ENCODE measurements around the gene INIP.

INIP gene

GRCh38 chr9:112750764-112751055 is 32.8 kb upstream of the INIP start:
- H3K36me3 ChIP-seq (ENCODE audit: insufficient read depth, low read length), result no peaks in the 10 kb centered on the region
- H3F3A ChIP-seq (ENCODE audit: low read depth), result no peaks in the 10 kb centered on the region
- peaks cover 40% of the 10 kb centered on the region for H3K4me1 ChIP-seq (ENCODE audit: insufficient read depth, low read length, poor library complexity, severe bottlenecking)
- no peaks in the 10 kb centered on the region for H3K27me3 ChIP-seq (ENCODE audit: insufficient read depth, low read length, poor library complexity, severe bottlenecking)
- peak overlapping the region; percentile 86 for H3K4me3 ChIP-seq (ENCODE audit: low read length, poor library complexity, severe bottlenecking)
- H3K9me2 ChIP-seq (replicated peaks; ENCODE audit: low read depth, low read length), result no peaks in the 10 kb centered on the region
- H3K79me2 ChIP-seq (ENCODE audit: insufficient read depth, low read length), result no peaks in the 10 kb centered on the region
- H3K9ac ChIP-seq (ENCODE audit: low read depth, low read length, poor library complexity, severe bottlenecking), result peak overlapping the region; percentile 76
- H3K4me2 ChIP-seq (ENCODE audit: low read depth, low read length, poor library complexity, severe bottlenecking), result peak overlapping the region; percentile 86
- H2AFZ ChIP-seq (ENCODE audit: low read length), result peak overlapping the region; percentile 91
- H3K9me3 ChIP-seq (ENCODE audit: insufficient read depth, low read depth, low read length), result no peaks in the 10 kb centered on the region
- H4K20me1 ChIP-seq (ENCODE audit: insufficient read depth, low read length, poor library complexity, severe bottlenecking), result peaks cover 3% of the 10 kb centered on the region
- no peak for TF ChIP-seq EZH2phosphoT487 (IDR thresholded peaks at IDR 0.05; ENCODE audit: borderline replicate concordance)
- no peak for TF ChIP-seq CTCF (conservative IDR thresholded peaks at IDR 0.05; ENCODE audit: low read length)

GRCh38 chr9:112750016-112750763 is 32.3 kb upstream of the INIP start, which contains the start of gene SNX30:
SNX30 (plus strand) TSS chr9:112750760; CDS start chr9:112751002, 242 bp downstream.
- Histone ChIP-seq H3K9me2 (replicated peaks; ENCODE audit: low read depth, low read length) (no peaks in the 10 kb centered on the region), H4K20me1 (ENCODE audit: insufficient read depth, low read length, poor library complexity, severe bottlenecking) (peaks cover 3% of the 10 kb centered on the region), H3K27me3 (ENCODE audit: insufficient read depth, low read length, poor library complexity, severe bottlenecking) (no peaks in the 10 kb centered on the region), H3K4me3 (ENCODE audit: low read length, poor library complexity, severe bottlenecking) (peak within 1 kb of the TSS; percentile 86), H3K9me3 (ENCODE audit: insufficient read depth, low read depth, low read length) (no peaks in the 10 kb centered on the region), H3K9ac (ENCODE audit: low read depth, low read length, poor library complexity, severe bottlenecking) (peak within 1 kb of the TSS; percentile 76), H3F3A (ENCODE audit: low read depth) (no peaks in the 10 kb centered on the region), H3K4me2 (ENCODE audit: low read depth, low read length, poor library complexity, severe bottlenecking) (peak within 1 kb of the TSS; percentile 86), H2AFZ (ENCODE audit: low read length) (peak within 1 kb of the TSS; percentile 96), H3K4me1 (ENCODE audit: insufficient read depth, low read length, poor library complexity, severe bottlenecking) (peaks cover 40% of the 10 kb centered on the region), H3K36me3 (ENCODE audit: insufficient read depth, low read length) (no peaks in the 10 kb centered on the region), H3K79me2 (ENCODE audit: insufficient read depth, low read length) (no peaks in the 10 kb centered on the region)
- TF ChIP-seq EZH2phosphoT487 (IDR thresholded peaks at IDR 0.05; ENCODE audit: borderline replicate concordance) (no peak), CTCF (conservative IDR thresholded peaks at IDR 0.05; ENCODE audit: low read length) (no peak)

DNA sequence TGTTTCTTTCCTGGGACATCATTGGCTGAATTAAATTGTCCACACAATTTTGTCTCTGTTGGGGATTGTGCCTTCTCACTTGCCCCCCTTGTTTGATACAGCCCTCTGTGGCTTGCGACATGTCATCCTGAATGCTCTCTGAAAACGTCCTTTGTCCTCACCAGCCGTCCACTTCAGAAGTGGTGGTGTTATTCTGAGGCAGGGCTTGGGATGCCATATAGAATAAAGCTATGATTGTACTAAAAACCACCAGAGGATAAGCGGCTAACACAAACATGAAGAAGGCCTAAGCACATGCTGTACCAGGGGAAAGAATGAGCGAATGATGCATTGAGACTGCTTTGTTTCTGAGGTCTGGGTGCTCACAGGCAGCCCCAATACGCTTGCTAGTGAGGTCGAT is 29.2 kb upstream of the INIP start:
- H3K79me2 ChIP-seq (ENCODE audit: insufficient read depth, low read length), result no peaks in the 10 kb centered on the region
- TF ChIP-seq CTCF (conservative IDR thresholded peaks at IDR 0.05; ENCODE audit: low read length) (no peak), EZH2phosphoT487 (IDR thresholded peaks at IDR 0.05; ENCODE audit: borderline replicate concordance) (no peak)
- no peaks in the 10 kb centered on the region for H3F3A ChIP-seq (ENCODE audit: low read depth)
- no peaks in the 10 kb centered on the region for H3K36me3 ChIP-seq (ENCODE audit: insufficient read depth, low read length)
- peaks cover 18% of the 10 kb centered on the region for H3K4me1 ChIP-seq (ENCODE audit: insufficient read depth, low read length, poor library complexity, severe bottlenecking)
- peaks cover 2% of the 10 kb centered on the region for H4K20me1 ChIP-seq (ENCODE audit: insufficient read depth, low read length, poor library complexity, severe bottlenecking)
- H3K9me2 ChIP-seq (replicated peaks; ENCODE audit: low read depth, low read length), result no peaks in the 10 kb centered on the region
- no peak overlapping the region for H3K4me2 ChIP-seq (ENCODE audit: low read depth, low read length, poor library complexity, severe bottlenecking)
- no peak overlapping the region for H2AFZ ChIP-seq (ENCODE audit: low read length)
- no peak overlapping the region for H3K9ac ChIP-seq (ENCODE audit: low read depth, low read length, poor library complexity, severe bottlenecking)
- H3K27me3 ChIP-seq (ENCODE audit: insufficient read depth, low read length, poor library complexity, severe bottlenecking), result no peaks in the 10 kb centered on the region
- H3K9me3 ChIP-seq (ENCODE audit: insufficient read depth, low read depth, low read length), result no peaks in the 10 kb centered on the region
- no peak overlapping the region for H3K4me3 ChIP-seq (ENCODE audit: low read length, poor library complexity, severe bottlenecking)
